NCI-H345 (cell line): ENCODE data around the gene HADHA.
"Not testable (repeated sequence)": the region's sequence is repeated elsewhere in the genome, so short reads cannot be mapped to it uniquely, and the experiment has no call there.

ENCODE experiments used
- DNase-seq: peaks from one replicate; lab custom pipeline; 2025; lab: John Stamatoyannopoulos, UW

HADHA gene

GRCh38 chr2:26173776-26174482 is 70.5 kb downstream of the HADHA start:
- DNase-seq, result peak; percentile 26

- peak; percentile 47 for DNase-seq
These were observed 71.3 kb downstream of the HADHA start, which contains the start of gene GAREM2 for GRCh38 chr2:26172871-26173775. TSS of gene GAREM2 (plus strand) at chr2:26173088. CDS start at chr2:26173221, 133 bp downstream.

- DNase-seq, result peak; percentile 48
These were observed 72.1 kb downstream of the HADHA start for GRCh38 chr2:26172189-26172870.

- no peak for DNase-seq
These were observed 73.6 kb downstream of the HADHA start for GRCh38 chr2:26170795-26171194.

- DNase-seq, result no peak
These were observed 74.6 kb downstream of the HADHA start for GRCh38 chr2:26169681-26170414.

GRCh38 chr2:26169226-26169625 is 75.2 kb downstream of the HADHA start:
- no peak for DNase-seq

- DNase-seq, result no peak
These were observed 75.6 kb downstream of the HADHA start for GRCh38 chr2:26168785-26169184.

GRCh38 chr2:26166541-26166940 is 77.9 kb downstream of the HADHA start:
- not testable (repeated sequence) for DNase-seq

GRCh38 chr2:26165403-26165802 is 79.0 kb downstream of the HADHA start:
- no peak for DNase-seq

- no peak for DNase-seq
These were observed 79.7 kb downstream of the HADHA start for GRCh38 chr2:26164641-26165211.

GRCh38 chr2:26164231-26164630 is 80.2 kb downstream of the HADHA start:
- DNase-seq, result no peak

GRCh38 chr2:26162963-26163362 is 81.5 kb downstream of the HADHA start:
- DNase-seq, result no peak

- no peak for DNase-seq
These were observed 82.5 kb downstream of the HADHA start for GRCh38 chr2:26161926-26162325.

GRCh38 chr2:26157580-26157979 is 86.9 kb downstream of the HADHA start:
- DNase-seq, result no peak

GRCh38 chr2:26150243-26150642 is 94.2 kb downstream of the HADHA start:
- DNase-seq, result no peak

GRCh38 chr2:26148501-26148900 is 95.9 kb downstream of the HADHA start:
- no peak for DNase-seq

- peak; percentile 69 for DNase-seq
These were observed 99.3 kb downstream of the HADHA start for GRCh38 chr2:26144953-26145680.

- DNase-seq, result no peak
These were observed 100.4 kb downstream of the HADHA start for GRCh38 chr2:26144031-26144430.

GRCh38 chr2:26141145-26141769 is 103.2 kb downstream of the HADHA start:
- no peak for DNase-seq
